Memory B cell (primary cell): Measurements from ENCODE around the gene UBE4A.

Experiments
- ATAC-seq: fragments of 150-1000 bp; cut with Tn5 transposase; 2 replicates; pipeline ENCODE4 v1.10.0; 2021; ENCODE audit warnings: low read depth, mild to moderate bottlenecking, moderate library complexity
- DNase-seq, 2 donors: peaks; one replicate each; pipeline ENCODE4 v3.0.0; 2022; ENCODE audit warnings: low spot score in 2 of 2
- H3K27ac Mint-ChIP-seq: one replicate; pipeline ENCODE4 v1.8.0; 2022; ENCODE audit warnings: mild to moderate bottlenecking, moderate library complexity, mixed read lengths
- H3K27me3 Mint-ChIP-seq: one replicate; pipeline ENCODE4 v1.8.0; 2022; ENCODE audit warnings: mixed read lengths
- H3K36me3 Mint-ChIP-seq: one replicate; pipeline ENCODE4 v1.8.0; 2022; ENCODE audit warnings: mild to moderate bottlenecking, mixed read lengths
- H3K4me1 Mint-ChIP-seq: one replicate; pipeline ENCODE4 v1.8.0; 2022; ENCODE audit warnings: mixed read lengths
- H3K4me3 Mint-ChIP-seq: one replicate; pipeline ENCODE4 v1.8.0; 2022; ENCODE audit warnings: mild to moderate bottlenecking, moderate library complexity, mixed read lengths
- H3K9me3 Mint-ChIP-seq: one replicate; pipeline ENCODE4 v1.8.0; 2022; ENCODE audit warnings: mixed read lengths

Gene UBE4A

DNA sequence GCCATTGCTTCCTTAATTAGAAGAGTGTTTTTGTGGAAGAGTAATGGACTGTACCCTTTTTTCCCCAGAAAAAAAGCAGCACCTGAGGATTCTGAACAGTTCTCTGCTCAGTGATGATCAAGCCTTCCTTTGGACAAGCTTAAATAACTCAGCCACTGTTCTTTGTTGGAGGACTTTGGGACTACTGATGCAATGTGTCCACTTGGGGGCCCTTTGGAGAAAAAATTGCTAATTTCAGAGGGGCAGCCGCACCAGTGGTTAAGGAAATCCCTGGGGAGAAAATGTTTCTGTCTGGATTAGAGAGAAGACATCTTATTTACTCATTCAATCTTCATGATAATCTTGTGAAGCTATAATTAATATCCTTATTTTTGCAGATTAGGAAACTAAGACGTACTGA is 71.6 kb downstream of the UBE4A start:
- H3K4me1 Mint-ChIP-seq: peaks cover 14% of the 10 kb centered on the region
- no peaks in the 10 kb centered on the region for H3K9me3 Mint-ChIP-seq
- DNase-seq: no peak
- no peaks in the 10 kb centered on the region for H3K27me3 Mint-ChIP-seq
- no peak overlapping the region for H3K4me3 Mint-ChIP-seq
- H3K36me3 Mint-ChIP-seq: no peaks in the 10 kb centered on the region
- no peak for ATAC-seq
- H3K27ac Mint-ChIP-seq: no peak overlapping the region

DNA sequence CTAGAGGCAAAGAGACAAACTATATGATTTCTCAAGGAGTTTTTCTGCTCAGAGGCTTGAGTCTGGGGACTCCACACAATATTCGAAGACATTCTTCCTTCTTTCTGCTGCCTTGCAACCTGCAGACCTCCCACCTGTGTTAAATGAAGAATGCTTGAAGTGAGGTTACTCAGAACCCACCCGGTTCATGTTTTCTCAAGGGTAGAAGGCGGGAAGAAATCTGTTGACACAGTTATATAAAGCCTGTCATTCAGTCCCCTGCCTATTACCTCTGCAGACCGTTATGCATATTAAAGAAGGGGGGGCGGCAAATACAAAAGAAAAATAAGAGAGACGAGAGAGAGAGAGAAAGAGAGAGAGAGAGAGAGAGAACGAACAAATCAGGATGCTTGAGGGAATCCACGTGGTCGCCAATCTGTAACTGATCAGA is 74.7 kb downstream of the UBE4A start:
- ATAC-seq: no peak

DNA sequence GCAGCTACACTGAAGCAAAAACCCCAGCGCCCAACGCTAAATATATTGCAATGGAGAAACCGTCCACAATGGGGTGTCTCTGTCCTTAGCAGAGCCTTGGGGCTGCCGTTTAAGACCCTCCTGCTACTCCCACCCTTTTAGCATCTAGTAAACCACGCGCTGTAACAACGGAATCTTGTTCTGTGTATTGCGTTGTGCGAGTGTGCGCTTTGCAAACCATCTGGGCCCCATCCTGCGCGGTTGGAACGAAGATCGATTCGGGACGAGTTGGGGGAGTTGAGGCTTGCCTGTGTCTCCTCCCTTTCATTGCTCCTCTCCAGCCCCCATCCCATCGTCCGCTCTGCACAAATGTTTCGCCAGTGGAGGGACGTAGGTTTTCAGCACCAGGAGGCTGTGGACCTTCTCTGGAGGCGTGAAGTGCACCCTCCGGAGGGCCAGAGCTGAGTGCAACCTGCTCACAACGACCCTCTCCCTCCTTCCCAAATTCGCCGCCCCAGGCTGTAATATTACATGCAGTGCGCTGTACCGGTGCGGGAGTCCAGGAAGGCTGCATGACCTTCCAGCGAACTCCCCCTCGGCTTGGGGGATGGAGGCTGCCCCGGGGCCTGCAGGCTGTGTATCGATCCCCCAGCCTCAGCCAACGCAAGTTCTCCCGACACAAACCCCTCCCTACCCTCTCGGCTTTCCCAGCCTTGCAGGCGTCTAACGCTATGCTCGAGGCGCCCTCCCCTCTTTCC is 75.3 kb downstream of the UBE4A start:
- ATAC-seq (peak; percentile 9), DNase-seq (peak; percentile 17 to 29)
- Mint-ChIP-seq H3K27me3 (no peaks in the 10 kb centered on the region), H3K9me3 (no peaks in the 10 kb centered on the region), H3K4me3 (peak overlapping the region; percentile 98), H3K36me3 (no peaks in the 10 kb centered on the region), H3K4me1 (peaks cover 33% of the 10 kb centered on the region), H3K27ac (peak overlapping the region; percentile 98)

More for the DNA sequence above, 74.7 kb downstream of the UBE4A start:
- H3K27me3 Mint-ChIP-seq: no peaks in the 10 kb centered on the region
- H3K27ac Mint-ChIP-seq: no peak overlapping the region
- no peaks in the 10 kb centered on the region for H3K36me3 Mint-ChIP-seq
- peak overlapping the region; percentile 98 for H3K4me3 Mint-ChIP-seq
- no peak for DNase-seq
- H3K4me1 Mint-ChIP-seq: peaks cover 30% of the 10 kb centered on the region
- no peaks in the 10 kb centered on the region for H3K9me3 Mint-ChIP-seq

DNA sequence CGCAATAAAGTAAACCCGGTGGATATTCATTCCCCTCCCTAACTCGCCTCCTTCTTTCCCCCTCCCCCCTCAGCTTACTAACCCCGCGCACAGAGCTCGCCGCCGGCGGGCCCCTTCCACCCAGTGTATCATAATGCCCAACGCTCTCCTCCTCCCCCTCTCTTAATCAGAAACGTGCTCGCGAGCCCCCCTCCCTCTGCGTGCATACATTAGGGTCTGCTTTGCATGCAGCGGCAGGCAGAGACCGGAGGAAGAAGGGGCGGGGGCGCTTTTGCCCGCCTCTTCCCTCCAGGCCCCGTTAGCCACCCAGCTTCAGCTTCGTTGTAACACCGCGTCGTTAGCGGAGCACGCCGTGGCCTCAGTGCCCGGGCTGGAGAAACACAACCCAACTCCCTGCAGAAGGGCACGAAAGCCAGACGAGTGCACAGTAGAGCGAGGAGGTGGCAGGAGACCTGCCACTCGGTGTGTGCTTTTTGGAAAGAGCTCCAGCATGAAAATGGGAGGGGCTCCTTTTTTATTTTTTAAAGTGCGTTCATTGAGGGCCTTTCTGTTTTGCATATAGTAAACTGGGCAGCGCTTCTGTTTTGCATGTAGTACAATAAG is 76.0 kb downstream of the UBE4A start:
- Mint-ChIP-seq H3K4me3 (peak overlapping the region; percentile 98), H3K27me3 (no peaks in the 10 kb centered on the region), H3K36me3 (no peaks in the 10 kb centered on the region), H3K27ac (peak overlapping the region; percentile 98), H3K9me3 (no peaks in the 10 kb centered on the region), H3K4me1 (peaks cover 38% of the 10 kb centered on the region)
- ATAC-seq (peak; percentile 13), DNase-seq (peak in 1 of 2 donors; percentile 52)

DNA sequence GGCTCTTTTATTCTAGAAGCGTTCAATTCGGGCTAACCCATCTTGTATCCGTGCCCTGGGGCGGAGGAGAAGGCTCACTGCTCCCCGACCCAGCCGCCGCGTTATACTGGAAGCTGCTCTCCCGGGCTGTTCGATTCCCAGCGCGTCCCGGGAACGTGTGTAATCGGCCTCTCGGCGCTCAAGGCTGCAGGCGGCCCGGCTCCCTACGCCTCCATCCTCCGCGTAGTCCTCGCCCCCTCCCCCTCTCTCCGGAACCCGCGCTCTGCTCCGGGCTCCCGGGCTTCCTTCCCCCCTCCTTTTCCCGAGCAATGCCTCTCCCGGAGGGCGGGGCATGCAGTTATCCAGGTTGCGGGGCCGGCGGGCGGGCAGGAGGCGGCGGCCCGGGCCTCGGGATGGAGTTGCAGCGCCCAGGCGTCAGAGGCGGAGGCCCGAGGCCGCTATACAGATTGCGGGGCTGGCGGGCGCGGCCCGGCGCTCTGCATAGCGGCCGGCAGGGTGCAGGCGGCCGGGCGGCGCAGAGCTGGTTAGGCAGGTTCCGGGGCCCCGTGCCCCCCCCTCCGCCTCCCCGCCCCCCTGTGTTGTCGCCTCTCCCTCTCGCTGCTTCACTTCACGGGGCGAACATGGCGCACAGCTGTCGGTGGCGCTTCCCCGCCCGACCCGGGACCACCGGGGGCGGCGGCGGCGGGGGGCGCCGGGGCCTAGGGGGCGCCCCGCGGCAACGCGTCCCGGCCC is 76.7 kb downstream of the UBE4A start, which contains the start of gene KMT2A:
Gene KMT2A, plus strand, starts transcription at position 600 of the 732 bp plus-strand sequence. Its CDS starts 21 bp downstream, at position 621.
- H3K27ac Mint-ChIP-seq: peak within 1 kb of the TSS; percentile 98
- peaks cover 41% of the 10 kb centered on the region for H3K4me1 Mint-ChIP-seq
- H3K9me3 Mint-ChIP-seq: no peaks in the 10 kb centered on the region
- H3K4me3 Mint-ChIP-seq: peak within 1 kb of the TSS; percentile 98
- H3K36me3 Mint-ChIP-seq: no peaks in the 10 kb centered on the region
- H3K27me3 Mint-ChIP-seq: no peaks in the 10 kb centered on the region
- ATAC-seq: peak; percentile 65
- peak; percentile 98 to 100 for DNase-seq

DNA sequence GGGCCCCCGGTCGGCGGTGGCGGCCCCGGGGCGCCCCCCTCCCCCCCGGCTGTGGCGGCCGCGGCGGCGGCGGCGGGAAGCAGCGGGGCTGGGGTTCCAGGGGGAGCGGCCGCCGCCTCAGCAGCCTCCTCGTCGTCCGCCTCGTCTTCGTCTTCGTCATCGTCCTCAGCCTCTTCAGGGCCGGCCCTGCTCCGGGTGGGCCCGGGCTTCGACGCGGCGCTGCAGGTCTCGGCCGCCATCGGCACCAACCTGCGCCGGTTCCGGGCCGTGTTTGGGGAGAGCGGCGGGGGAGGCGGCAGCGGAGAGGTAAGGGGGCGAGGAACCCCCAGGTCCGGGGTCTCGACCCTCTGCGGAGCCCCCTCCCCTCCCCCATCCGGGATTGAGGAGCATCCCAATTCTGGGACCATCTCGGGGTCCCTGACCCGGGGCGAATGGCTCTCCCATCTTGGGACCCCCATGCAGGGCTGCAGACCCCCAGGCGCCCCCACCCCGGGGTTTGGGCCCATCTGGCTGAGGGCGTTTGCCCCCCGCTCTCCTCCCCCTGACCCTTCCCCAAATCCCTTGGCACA is 77.3 kb downstream of the UBE4A start:
- no peak for DNase-seq
- peaks cover 42% of the 10 kb centered on the region for H3K4me1 Mint-ChIP-seq
- H3K4me3 Mint-ChIP-seq: peak overlapping the region; percentile 97
- peak; percentile 13 for ATAC-seq
- H3K36me3 Mint-ChIP-seq: no peaks in the 10 kb centered on the region
- no peaks in the 10 kb centered on the region for H3K27me3 Mint-ChIP-seq
- H3K27ac Mint-ChIP-seq: peak overlapping the region; percentile 98
- no peaks in the 10 kb centered on the region for H3K9me3 Mint-ChIP-seq

DNA sequence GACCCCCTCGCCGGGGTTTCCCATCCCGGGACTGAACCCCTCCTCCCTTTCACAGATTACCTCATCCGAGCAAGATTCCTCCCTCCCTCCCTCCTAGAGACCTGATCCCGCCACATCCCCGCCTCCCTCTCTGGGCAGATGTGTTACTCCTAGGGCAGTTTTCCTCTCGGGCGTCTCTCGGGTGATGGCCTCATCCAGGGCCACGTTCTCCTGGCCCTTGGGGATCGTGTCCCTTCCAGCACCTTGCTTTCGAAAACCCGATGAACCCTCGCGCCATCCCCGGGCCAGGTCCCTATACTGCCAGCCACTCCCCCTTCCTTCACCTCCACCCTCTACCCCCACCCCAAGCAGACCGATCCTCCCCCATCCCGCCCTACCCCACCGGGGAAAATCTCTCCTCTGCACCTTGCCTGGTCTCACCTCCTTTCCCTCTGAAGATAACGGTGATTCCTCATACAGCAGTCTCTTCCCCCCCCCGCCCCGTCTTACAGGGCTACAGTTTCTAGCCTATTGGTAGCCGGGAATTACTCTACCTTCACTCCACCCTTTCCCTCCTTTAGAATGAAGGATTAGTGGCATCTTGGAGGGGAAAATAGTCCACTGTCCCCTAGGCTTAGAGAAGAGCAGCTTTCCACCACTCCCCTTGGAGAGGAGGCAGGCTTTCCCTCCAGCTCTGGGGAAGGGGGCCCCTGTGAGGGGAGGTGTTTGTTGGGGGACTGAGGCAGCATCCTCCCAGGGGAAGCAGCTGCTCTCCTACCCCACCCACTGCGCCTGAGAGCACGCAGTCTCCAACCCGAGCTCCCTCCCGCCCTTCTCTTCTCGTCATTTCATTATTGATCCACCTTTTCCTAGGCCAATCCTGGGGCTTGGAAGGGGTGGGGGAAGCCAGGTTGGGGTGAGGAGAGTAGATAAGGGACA is 78.1 kb downstream of the UBE4A start:
- Mint-ChIP-seq H3K4me3 (peak overlapping the region; percentile 97), H3K36me3 (no peaks in the 10 kb centered on the region), H3K27me3 (no peaks in the 10 kb centered on the region), H3K4me1 (peaks cover 50% of the 10 kb centered on the region), H3K9me3 (no peaks in the 10 kb centered on the region), H3K27ac (peak overlapping the region; percentile 98)
- peak; percentile 6 to 34 for DNase-seq
- no peak for ATAC-seq

DNA sequence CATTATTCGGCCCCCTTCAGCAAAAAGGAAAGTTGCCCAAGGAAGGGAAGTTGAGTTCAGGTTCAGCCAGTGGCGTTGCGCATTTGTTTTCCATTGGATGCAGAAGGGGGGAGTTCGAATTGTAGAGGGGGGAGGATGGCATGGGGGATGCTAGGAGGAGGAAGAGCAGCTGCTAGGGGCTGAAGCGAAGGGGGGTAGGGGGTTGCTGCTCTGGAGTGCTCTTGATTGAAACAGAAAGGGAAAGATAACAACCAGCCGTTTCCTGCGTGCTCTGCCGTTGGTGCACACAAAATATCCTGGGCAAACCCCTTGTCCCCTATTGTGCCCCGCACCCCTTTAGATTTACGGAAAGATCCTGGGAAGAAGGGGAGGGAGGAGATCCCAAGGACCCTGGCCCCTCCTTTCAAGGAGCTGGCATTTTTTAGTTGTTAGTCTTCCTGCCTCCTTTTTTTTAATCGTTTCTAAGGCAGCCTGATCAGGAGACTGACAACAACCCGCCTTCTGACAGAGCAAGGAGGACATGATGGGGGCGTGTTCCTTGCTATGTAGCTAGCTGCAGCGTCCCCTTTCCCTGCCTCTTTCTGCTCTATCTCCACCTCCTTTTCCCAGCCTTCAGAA is 79.0 kb downstream of the UBE4A start:
- Mint-ChIP-seq H3K9me3 (no peaks in the 10 kb centered on the region), H3K27ac (peak overlapping the region; percentile 98), H3K4me3 (peak overlapping the region; percentile 97), H3K4me1 (peaks cover 54% of the 10 kb centered on the region), H3K27me3 (no peaks in the 10 kb centered on the region), H3K36me3 (no peaks in the 10 kb centered on the region)
- DNase-seq: peak; percentile 44 to 47
- ATAC-seq: peak; percentile 45

DNA sequence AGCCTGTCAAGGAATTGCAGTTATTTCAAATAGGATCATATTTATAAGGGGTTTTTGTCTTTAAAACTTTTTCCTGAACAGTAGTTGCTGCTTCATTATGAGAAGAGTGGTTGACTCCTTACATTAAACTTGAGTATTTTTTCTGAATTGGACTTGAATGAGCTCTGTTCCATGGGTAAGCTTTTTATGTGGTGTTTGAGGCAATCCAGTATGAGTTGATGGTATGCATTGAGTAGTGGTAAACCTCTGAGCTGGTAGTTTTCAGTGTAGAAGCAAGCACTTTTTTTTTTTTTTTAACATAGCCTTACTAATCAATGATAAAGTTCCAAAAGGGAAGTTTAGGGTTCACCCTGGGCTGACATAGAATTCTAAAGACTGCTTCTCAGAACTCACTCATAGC is 80.2 kb downstream of the UBE4A start:
- no peak for ATAC-seq
- H3K36me3 Mint-ChIP-seq: no peaks in the 10 kb centered on the region
- peak overlapping the region; percentile 98 for H3K27ac Mint-ChIP-seq
- H3K4me3 Mint-ChIP-seq: no peak overlapping the region
- no peaks in the 10 kb centered on the region for H3K9me3 Mint-ChIP-seq
- no peak for DNase-seq
- no peaks in the 10 kb centered on the region for H3K27me3 Mint-ChIP-seq
- H3K4me1 Mint-ChIP-seq: peaks cover 56% of the 10 kb centered on the region

DNA sequence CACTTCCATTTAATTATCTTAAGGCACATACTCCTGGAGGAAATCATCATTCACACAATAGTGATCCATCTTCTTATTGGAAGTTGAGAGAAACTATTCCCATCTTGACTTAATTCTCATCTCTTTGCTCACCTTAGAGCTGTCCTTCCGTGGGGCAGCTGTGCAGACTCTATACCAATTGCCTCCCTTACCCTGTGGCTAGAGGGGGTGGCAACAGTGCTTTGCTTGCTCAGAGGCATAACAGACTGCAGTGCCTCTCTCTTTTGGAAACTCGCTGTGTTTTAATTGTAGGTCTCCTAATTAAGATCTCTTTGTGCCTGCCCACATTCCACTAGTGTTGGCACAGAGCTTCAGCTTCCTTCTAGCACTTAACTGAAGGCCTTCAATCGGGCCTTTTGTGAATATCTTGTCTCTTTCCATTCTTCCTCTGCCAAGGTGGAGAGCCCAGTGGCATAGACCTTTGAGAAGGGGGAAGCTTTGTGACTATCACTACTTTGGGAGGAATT is 82.4 kb downstream of the UBE4A start:
- Mint-ChIP-seq H3K27me3 (no peaks in the 10 kb centered on the region), H3K4me3 (no peak overlapping the region), H3K4me1 (peaks cover 64% of the 10 kb centered on the region), H3K9me3 (no peaks in the 10 kb centered on the region), H3K27ac (peak overlapping the region; percentile 10), H3K36me3 (peaks cover 5% of the 10 kb centered on the region)
- ATAC-seq (no peak), DNase-seq (no peak)

DNA sequence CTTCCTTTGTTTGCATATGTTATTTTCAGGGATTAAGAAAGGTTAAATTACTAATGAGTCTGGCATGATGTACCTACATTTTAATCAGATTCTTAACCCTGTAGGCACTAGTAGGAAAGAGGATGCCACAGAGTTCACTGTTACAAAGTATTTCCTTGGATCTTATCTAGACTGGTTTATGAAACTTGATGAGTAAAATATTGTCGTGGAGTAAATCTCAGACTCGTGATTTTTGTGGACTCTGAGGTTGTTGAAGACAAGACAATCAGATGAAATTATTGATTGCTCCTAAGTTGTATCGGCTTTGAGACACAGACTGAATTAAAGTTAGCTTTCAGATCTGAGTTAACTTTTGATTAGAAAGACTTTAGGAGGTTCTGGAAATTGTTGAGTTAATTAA is 82.9 kb downstream of the UBE4A start:
- H3K27me3 Mint-ChIP-seq: no peaks in the 10 kb centered on the region
- no peak for DNase-seq
- peak overlapping the region; percentile 10 for H3K27ac Mint-ChIP-seq
- peak overlapping the region; percentile 31 for H3K4me3 Mint-ChIP-seq
- H3K4me1 Mint-ChIP-seq: peaks cover 65% of the 10 kb centered on the region
- ATAC-seq: no peak
- peaks cover 7% of the 10 kb centered on the region for H3K36me3 Mint-ChIP-seq
- no peaks in the 10 kb centered on the region for H3K9me3 Mint-ChIP-seq

DNA sequence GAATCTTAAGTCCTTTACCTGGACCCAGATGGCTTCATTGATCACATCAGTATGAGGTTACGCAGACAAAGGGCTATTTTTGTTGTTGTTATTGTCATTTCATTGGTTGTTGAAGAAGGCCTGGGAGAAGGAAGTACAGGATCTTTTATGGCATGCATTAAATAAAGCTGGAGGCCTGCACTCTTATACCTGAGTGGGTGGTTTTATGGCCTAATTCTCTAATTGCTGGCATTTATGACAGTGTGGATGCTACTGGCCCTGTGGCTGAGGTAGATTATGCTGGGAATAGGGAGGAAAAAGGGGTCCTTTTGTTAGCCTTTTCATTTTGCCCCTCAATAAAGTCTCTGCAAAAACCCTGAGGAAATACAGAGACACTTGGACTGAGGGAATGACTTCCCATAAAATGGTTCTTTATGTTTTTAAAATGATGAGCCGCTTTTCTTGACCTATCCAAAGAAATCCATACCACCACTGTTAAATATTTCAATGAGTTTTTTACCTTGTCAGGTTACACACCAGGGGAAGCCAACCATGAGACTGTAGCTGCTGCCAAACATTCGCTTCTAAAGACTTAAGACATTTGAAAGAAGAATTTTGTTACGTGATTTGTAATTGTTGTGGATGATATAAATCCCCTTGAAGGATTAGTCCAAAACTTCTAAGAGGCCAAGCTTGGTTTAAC is 83.6 kb downstream of the UBE4A start:
- H3K27ac Mint-ChIP-seq: peak overlapping the region; percentile 10
- peaks cover 10% of the 10 kb centered on the region for H3K36me3 Mint-ChIP-seq
- no peaks in the 10 kb centered on the region for H3K9me3 Mint-ChIP-seq
- H3K4me1 Mint-ChIP-seq: peaks cover 61% of the 10 kb centered on the region
- ATAC-seq: no peak
- no peak for DNase-seq
- H3K27me3 Mint-ChIP-seq: no peaks in the 10 kb centered on the region
- no peak overlapping the region for H3K4me3 Mint-ChIP-seq
